ENCODE data around the gene CALM1.

The CALM1 gene

DNA sequence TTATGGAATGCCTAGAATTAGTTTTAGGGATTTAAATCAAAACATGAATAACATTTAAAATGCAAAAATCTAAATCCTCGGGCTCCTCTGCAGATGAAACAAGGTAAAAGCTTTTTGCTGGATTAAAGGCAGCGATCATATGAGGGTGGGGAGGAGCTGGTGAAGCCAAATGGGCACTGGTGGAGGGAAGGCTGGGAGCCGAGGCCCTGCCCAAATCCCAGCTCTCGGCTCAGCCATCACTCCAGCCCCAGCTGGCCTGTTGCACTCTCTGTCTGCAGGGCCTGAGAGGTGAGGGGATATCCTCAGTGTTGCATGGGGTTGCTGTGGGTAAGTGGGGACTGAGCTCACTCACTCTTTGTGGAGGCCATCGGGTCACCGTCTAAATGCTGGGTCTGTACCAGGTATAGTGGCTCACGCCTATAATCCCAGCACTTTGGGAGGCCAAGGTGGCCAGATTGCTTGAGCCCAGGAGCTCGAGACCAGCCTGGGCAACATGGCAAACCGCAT lies 28.6 kb downstream of the CALM1 start:
- TF ChIP-seq EZH2phosphoT487 (conservative IDR thresholded peaks at IDR 0.05; ENCODE audit: low read length) = no peak
- TF ChIP-seq, protein P1, sequence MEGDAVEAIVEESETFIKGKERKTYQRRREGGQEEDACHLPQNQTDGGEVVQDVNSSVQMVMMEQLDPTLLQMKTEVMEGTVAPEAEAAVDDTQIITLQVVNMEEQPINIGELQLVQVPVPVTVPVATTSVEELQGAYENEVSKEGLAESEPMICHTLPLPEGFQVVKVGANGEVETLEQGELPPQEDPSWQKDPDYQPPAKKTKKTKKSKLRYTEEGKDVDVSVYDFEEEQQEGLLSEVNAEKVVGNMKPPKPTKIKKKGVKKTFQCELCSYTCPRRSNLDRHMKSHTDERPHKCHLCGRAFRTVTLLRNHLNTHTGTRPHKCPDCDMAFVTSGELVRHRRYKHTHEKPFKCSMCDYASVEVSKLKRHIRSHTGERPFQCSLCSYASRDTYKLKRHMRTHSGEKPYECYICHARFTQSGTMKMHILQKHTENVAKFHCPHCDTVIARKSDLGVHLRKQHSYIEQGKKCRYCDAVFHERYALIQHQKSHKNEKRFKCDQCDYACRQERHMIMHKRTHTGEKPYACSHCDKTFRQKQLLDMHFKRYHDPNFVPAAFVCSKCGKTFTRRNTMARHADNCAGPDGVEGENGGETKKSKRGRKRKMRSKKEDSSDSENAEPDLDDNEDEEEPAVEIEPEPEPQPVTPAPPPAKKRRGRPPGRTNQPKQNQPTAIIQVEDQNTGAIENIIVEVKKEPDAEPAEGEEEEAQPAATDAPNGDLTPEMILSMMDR (IDR thresholded peaks at IDR 0.05; ENCODE audit: insufficient read depth, low read length, poor library complexity, severe bottlenecking) = no peak
- Histone ChIP-seq H4K20me1 (ENCODE audit: low read depth, low read length) (no peaks in the 10 kb centered on the region), H3K27ac (ENCODE audit: low read depth, low read length) (no peak overlapping the region), H3K4me3 (ENCODE audit: insufficient read depth, low read length, poor library complexity, severe bottlenecking) (no peak overlapping the region), H3F3A (ENCODE audit: insufficient read depth) (no peaks in the 10 kb centered on the region), H3K36me3 (ENCODE audit: low read length) (no peaks in the 10 kb centered on the region), H3K4me2 (ENCODE audit: low read depth, low read length, poor library complexity, severe bottlenecking) (no peak overlapping the region), H3K9ac (ENCODE audit: low read length) (no peak overlapping the region), H3K27me3 (ENCODE audit: low read length) (no peaks in the 10 kb centered on the region), H2AFZ (ENCODE audit: low read depth, low read length, severe bottlenecking) (no peak overlapping the region), H3K79me2 (ENCODE audit: insufficient read depth, low read length) (no peaks in the 10 kb centered on the region), H3K9me2 (replicated peaks; ENCODE audit: insufficient read depth, low read length) (no peaks in the 10 kb centered on the region), H3K9me3 (ENCODE audit: insufficient read depth, low read length) (no peaks in the 10 kb centered on the region)

DNA sequence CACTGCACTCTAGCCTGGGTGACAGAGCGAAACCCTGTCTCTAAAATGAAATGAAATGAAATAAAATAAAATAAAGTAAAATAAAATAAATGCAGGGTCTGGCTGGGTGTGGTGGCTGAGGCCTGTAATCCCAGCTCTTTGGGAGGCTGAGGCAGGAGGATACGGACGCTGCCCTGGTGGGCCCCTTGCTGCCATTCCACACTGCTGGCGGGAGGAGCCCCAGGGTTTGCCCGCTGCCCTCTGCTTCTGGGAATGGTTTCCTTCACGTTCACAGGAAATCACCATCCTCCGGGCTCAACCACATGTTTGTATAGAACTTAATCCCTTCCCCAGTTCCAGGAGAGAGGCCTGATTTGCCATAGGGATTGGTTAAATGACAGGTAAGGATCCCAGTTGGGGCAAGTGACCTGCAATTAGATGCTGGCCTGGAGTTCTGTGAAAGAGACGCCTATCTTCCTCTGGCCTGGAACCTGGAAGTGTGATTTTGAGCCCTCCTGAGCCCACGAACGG lies 29.3 kb downstream of the CALM1 start:
- Histone ChIP-seq H3K79me2 (ENCODE audit: insufficient read depth, low read length) (no peaks in the 10 kb centered on the region), H3K36me3 (ENCODE audit: low read length) (no peaks in the 10 kb centered on the region), H2AFZ (ENCODE audit: low read depth, low read length, severe bottlenecking) (no peak overlapping the region), H3K9me3 (ENCODE audit: insufficient read depth, low read length) (no peaks in the 10 kb centered on the region), H3F3A (ENCODE audit: insufficient read depth) (no peaks in the 10 kb centered on the region), H3K4me3 (ENCODE audit: insufficient read depth, low read length, poor library complexity, severe bottlenecking) (no peak overlapping the region), H3K9me2 (replicated peaks; ENCODE audit: insufficient read depth, low read length) (no peaks in the 10 kb centered on the region), H3K9ac (ENCODE audit: low read length) (no peak overlapping the region), H3K4me2 (ENCODE audit: low read depth, low read length, poor library complexity, severe bottlenecking) (no peak overlapping the region), H3K27me3 (ENCODE audit: low read length) (no peaks in the 10 kb centered on the region), H3K27ac (ENCODE audit: low read depth, low read length) (no peak overlapping the region), H4K20me1 (ENCODE audit: low read depth, low read length) (no peaks in the 10 kb centered on the region)
- TF ChIP-seq, protein P1 (IDR thresholded peaks at IDR 0.05; ENCODE audit: insufficient read depth, low read length, poor library complexity, severe bottlenecking) = no peak
- TF ChIP-seq EZH2phosphoT487 (conservative IDR thresholded peaks at IDR 0.05; ENCODE audit: low read length) = no peak

GRCh38 chr14:90426663-90427062 lies 29.8 kb downstream of the CALM1 start:
- H3K4me2 ChIP-seq (ENCODE audit: low read depth, low read length, poor library complexity, severe bottlenecking) = no peak overlapping the region
- TF ChIP-seq EZH2phosphoT487 (conservative IDR thresholded peaks at IDR 0.05; ENCODE audit: low read length) = no peak
- TF ChIP-seq, protein P1 (IDR thresholded peaks at IDR 0.05; ENCODE audit: insufficient read depth, low read length, poor library complexity, severe bottlenecking) = no peak
- H3K27me3 ChIP-seq (ENCODE audit: low read length) = no peaks in the 10 kb centered on the region
- H3K9me3 ChIP-seq (ENCODE audit: insufficient read depth, low read length) = no peaks in the 10 kb centered on the region
- H3K27ac ChIP-seq (ENCODE audit: low read depth, low read length) = no peak overlapping the region
- H3K36me3 ChIP-seq (ENCODE audit: low read length) = no peaks in the 10 kb centered on the region
- H2AFZ ChIP-seq (ENCODE audit: low read depth, low read length, severe bottlenecking) = no peak overlapping the region
- H3K4me3 ChIP-seq (ENCODE audit: insufficient read depth, low read length, poor library complexity, severe bottlenecking) = no peak overlapping the region
- H3K9ac ChIP-seq (ENCODE audit: low read length) = no peak overlapping the region
- H3F3A ChIP-seq (ENCODE audit: insufficient read depth) = no peaks in the 10 kb centered on the region
- no peaks in the 10 kb centered on the region for H3K79me2 ChIP-seq (ENCODE audit: insufficient read depth, low read length)
- no peaks in the 10 kb centered on the region for H4K20me1 ChIP-seq (ENCODE audit: low read depth, low read length)
- no peaks in the 10 kb centered on the region for H3K9me2 ChIP-seq (replicated peaks; ENCODE audit: insufficient read depth, low read length)
